ENCODE measurements around the gene KLF16. TPM values are rescaled to one million over a fixed set of nuclear protein-coding genes. Genes with fewer than 3 reads are reported as not detected.

KLF16 gene
- 22.2 TPM for total RNA-seq
- 10.4 TPM for polyA plus RNA-seq (ENCODE audit: insufficient read depth, low read depth, low replicate concordance)
- long read RNA-seq, donor 1, transcript KLF16-201 (2 exons, 2,890 nt), result major isoform, 10 of 19 reads
- long read RNA-seq, donor 1, partial matches to known transcripts, result 9 of 19 reads
- long read RNA-seq, donor 1, other reads (novel, unspliced or antisense), result 0 of 19 reads
- long read RNA-seq, donor 2, partial matches to known transcripts, result 8 of 12 reads
- long read RNA-seq, donor 2, other reads (novel, unspliced or antisense), result 0 of 12 reads
- long read RNA-seq, donor 3, partial matches to known transcripts, result 10 of 12 reads
- long read RNA-seq, donor 3, other reads (novel, unspliced or antisense), result 0 of 12 reads
- long read RNA-seq, donor 4, transcript KLF16-201 (2 exons, 2,890 nt), result major isoform, 7 of 7 reads
- long read RNA-seq, donor 4, partial matches to known transcripts, result 0 of 7 reads
- long read RNA-seq, donor 4, other reads (novel, unspliced or antisense), result 0 of 7 reads
- long read RNA-seq, donor 5, result 0 reads
- long read RNA-seq, donor 6, transcript KLF16-201 (2 exons, 2,890 nt), result major isoform, 9 of 23 reads
- long read RNA-seq, donor 6, partial matches to known transcripts, result 14 of 23 reads
- long read RNA-seq, donor 6, other reads (novel, unspliced or antisense), result 0 of 23 reads
- long read RNA-seq, donor 7, transcript KLF16-201 (2 exons, 2,890 nt), result major isoform, 15 of 26 reads
- long read RNA-seq, donor 7, partial matches to known transcripts, result 0 of 26 reads
- long read RNA-seq, donor 7, other reads (novel, unspliced or antisense), result 11 of 26 reads
- long read RNA-seq, donor 8, transcript KLF16-201 (2 exons, 2,890 nt), result major isoform, 11 of 20 reads
- long read RNA-seq, donor 8, partial matches to known transcripts, result 9 of 20 reads
- long read RNA-seq, donor 8, other reads (novel, unspliced or antisense), result 0 of 20 reads
- long read RNA-seq, donor 9, partial matches to known transcripts, result 0 of 3 reads
- long read RNA-seq, donor 9, other reads (novel, unspliced or antisense), result 0 of 3 reads
- long read RNA-seq, donor 10, transcript KLF16-201 (2 exons, 2,890 nt), result major isoform, 7 of 19 reads
- long read RNA-seq, donor 10, partial matches to known transcripts, result 12 of 19 reads
- long read RNA-seq, donor 10, other reads (novel, unspliced or antisense), result 0 of 19 reads

GRCh38 chr19:1863328-1863637 is at the start of gene KLF16:
Gene KLF16, minus strand, starts transcription at chr19:1863579. Its CDS starts 82 bp downstream, at chr19:1863497.
- Histone ChIP-seq H3K27ac (ENCODE audit: low read depth in 2 of 2, low read length in 2 of 2) (peak within 1 kb of the TSS; percentile 74 to 88), H3K9me3 (ENCODE audit: control insufficient read depth in 2 of 3, insufficient read depth in 1 of 3, low read length in 3 of 3) (no peaks in the 10 kb centered on the region), H3K27me3 (ENCODE audit: control insufficient read depth, insufficient read depth, low read length) (no peaks in the 10 kb centered on the region), H3K9ac (ENCODE audit: low read length in 3 of 3) (peak within 1 kb of the TSS in 2 of 3 donors; percentile 55 to 58), H3K4me3 (ENCODE audit: low read length in 3 of 3) (peak within 1 kb of the TSS; percentile 48 to 69 (median 55)), H3K36me3 (ENCODE audit: control insufficient read depth in 2 of 3, insufficient read depth in 3 of 3, low read length in 3 of 3) (no peaks in the 10 kb centered on the region), H3K4me1 (ENCODE audit: control insufficient read depth in 2 of 3, insufficient read depth in 2 of 3, low read depth in 1 of 3, low read length in 3 of 3) (peaks cover 0 to 21% (median 9%) of the 10 kb centered on the region in 3 donors)
- FAIRE-seq (no peak), DNase-seq (no peak)
- no peak for TF ChIP-seq CTCF (IDR thresholded peaks at IDR 0.05; ENCODE audit: borderline replicate concordance, extremely low read depth, insufficient read depth)
- intact Hi-C loops (cut with DNase I), result no loop called here

GRCh38 chr19:1912760-1913505 is 49.6 kb upstream of the KLF16 start:
- H3K9ac ChIP-seq (ENCODE audit: low read length in 3 of 3), result no peak overlapping the region
- no peaks in the 10 kb centered on the region for H3K9me3 ChIP-seq (ENCODE audit: control insufficient read depth in 2 of 3, insufficient read depth in 1 of 3, low read length in 3 of 3)
- H3K4me1 ChIP-seq (ENCODE audit: control insufficient read depth in 2 of 3, insufficient read depth in 2 of 3, low read depth in 1 of 3, low read length in 3 of 3), result peaks cover 0 to 16% (median 0%) of the 10 kb centered on the region in 3 donors
- DNase-seq, result no peak
- H3K27ac ChIP-seq (ENCODE audit: low read depth in 2 of 2, low read length in 2 of 2), result no peak overlapping the region
- H3K27me3 ChIP-seq (ENCODE audit: control insufficient read depth, insufficient read depth, low read length), result no peaks in the 10 kb centered on the region
- no peak overlapping the region for H3K4me3 ChIP-seq (ENCODE audit: low read length in 3 of 3)
- peaks cover 0 to under 1% (median 0%) of the 10 kb centered on the region in 3 donors for H3K36me3 ChIP-seq (ENCODE audit: control insufficient read depth in 2 of 3, insufficient read depth in 3 of 3, low read length in 3 of 3)
- TF ChIP-seq CTCF (IDR thresholded peaks at IDR 0.05; ENCODE audit: borderline replicate concordance, extremely low read depth, insufficient read depth), result no peak
- intact Hi-C loops (cut with DNase I), result no loop called here
- FAIRE-seq, result no peak

- Histone ChIP-seq H3K27me3 (ENCODE audit: control insufficient read depth, insufficient read depth, low read length) (no peaks in the 10 kb centered on the region), H3K9me3 (ENCODE audit: control insufficient read depth in 2 of 3, insufficient read depth in 1 of 3, low read length in 3 of 3) (no peaks in the 10 kb centered on the region), H3K27ac (ENCODE audit: low read depth in 2 of 2, low read length in 2 of 2) (no peak overlapping the region), H3K9ac (ENCODE audit: low read length in 3 of 3) (no peak overlapping the region), H3K36me3 (ENCODE audit: control insufficient read depth in 2 of 3, insufficient read depth in 3 of 3, low read length in 3 of 3) (no peaks in the 10 kb centered on the region), H3K4me3 (ENCODE audit: low read length in 3 of 3) (no peak overlapping the region), H3K4me1 (ENCODE audit: control insufficient read depth in 2 of 3, insufficient read depth in 2 of 3, low read depth in 1 of 3, low read length in 3 of 3) (peaks cover 0 to 22% (median 0%) of the 10 kb centered on the region in 3 donors)
- FAIRE-seq (no peak), DNase-seq (no peak)
- no peak for TF ChIP-seq CTCF (IDR thresholded peaks at IDR 0.05; ENCODE audit: borderline replicate concordance, extremely low read depth, insufficient read depth)
- intact Hi-C loops (cut with DNase I), result no loop called here
Measured at GRCh38 chr19:1911995-1912394, 48.6 kb upstream of the KLF16 start.

Data from kidney (tissue), 22 donors.